Caco-2 (cell line): ENCODE results near the gene SHISA8. TPM values are rescaled to one million over a fixed set of nuclear protein-coding genes. Genes with fewer than 3 reads are reported as not detected.

Experiments used
- BruUV-seq: library from RNA; stranded (reverse); fragments of 400-500 nt; replicated peaks from 2 replicates; lab custom pipeline; 2021; lab: Mats Ljungman, UMichigan
- CTCF ChIA-PET: fragments of 300-600 bp; sonication (Branson Sonifier 250); formaldehyde crosslinking; loops from one replicate; lab custom pipeline; 2022; ENCODE audit warnings: antibody characterized with exemption; lab: Charles Lee
- POLR2A ChIA-PET: fragments of 300-600 bp; sonication (Branson Sonifier 250); formaldehyde crosslinking; loops from one replicate; lab custom pipeline; 2022; ENCODE audit warnings: antibody characterized with exemption; lab: Charles Lee
- DNase-seq, 2 experiments: peaks; one replicate each; pipeline versions ENCODE4 v3.0.0 to v3.0.0-alpha.2; 2020 to 2022
- H3K27me3 ChIP-seq: replicated peaks from 2 replicates; pipeline ENCODE4 v1.6.0; 2011; ENCODE audit warnings: low read length; ENCODE audit not compliant: control insufficient read depth, insufficient read depth
- H3K36me3 ChIP-seq: 2 replicates; pipeline ENCODE4 v1.5.1; 2011; ENCODE audit warnings: low read length; ENCODE audit not compliant: control insufficient read depth, insufficient read depth
- H3K4me1 ChIP-seq: fragments of 250-450 bp; sonication (Bioruptor Pico); 2 replicates; pipeline ENCODE4 v1.5.1; 2020; ENCODE audit warnings: mild to moderate bottlenecking
- H3K4me3 ChIP-seq: 2 replicates; pipeline ENCODE4 v1.5.1; 2011; ENCODE audit warnings: low read depth, mild to moderate bottlenecking, control low read depth, low read length
- H3K9me3 ChIP-seq: fragments of 250-450 bp; sonication (Bioruptor Pico); 2 replicates; pipeline ENCODE4 v1.5.1; 2020; ENCODE audit warnings: mild to moderate bottlenecking, moderate library complexity
- H3K27ac Mint-ChIP-seq: one replicate; pipeline ENCODE4 v1.8.0; 2022; ENCODE audit warnings: mixed read lengths; ENCODE audit not compliant: unreplicated experiment
- H3K27me3 Mint-ChIP-seq: one replicate; pipeline ENCODE4 v1.8.0; 2022; ENCODE audit warnings: mixed read lengths; ENCODE audit not compliant: insufficient read depth, unreplicated experiment
- H3K36me3 Mint-ChIP-seq: one replicate; pipeline ENCODE4 v1.8.0; 2022; ENCODE audit warnings: mild to moderate bottlenecking, mixed read lengths; ENCODE audit not compliant: insufficient read depth, unreplicated experiment
- H3K4me1 Mint-ChIP-seq: one replicate; pipeline ENCODE4 v1.8.0; 2022; ENCODE audit warnings: low read depth, mixed read lengths; ENCODE audit not compliant: unreplicated experiment
- H3K4me3 Mint-ChIP-seq: one replicate; pipeline ENCODE4 v1.8.0; 2022; ENCODE audit warnings: mild to moderate bottlenecking, moderate library complexity, mixed read lengths; ENCODE audit not compliant: unreplicated experiment
- H3K9me3 Mint-ChIP-seq: one replicate; pipeline ENCODE4 v1.8.0; 2022; ENCODE audit warnings: mixed read lengths; ENCODE audit not compliant: unreplicated experiment
- intact Hi-C: fragments of 100-400 bp; cut with micrococcal nuclease; formaldehyde crosslinking; loops from one replicate; pipeline ENCODE4 v1.10.0; 2022; ENCODE audit not compliant: unreplicated experiment
- total RNA-seq: library from RNA; stranded (reverse); gene quantifications from 2 replicates; pipeline ENCODE4 v1.2.3, GENCODE V29; 2022
- TF ChIP-seq, protein P1 (sequence below), 2 experiments: fragments of 200-600 bp in 1 of 2; IDR thresholded peaks; 1 replicate in 1 of 2; 2 replicates in 1 of 2; pipeline versions ENCODE4 v1.5.1 to v1.8.0; 2011 to 2022; ENCODE audit warnings: antibody characterized with exemption in 1 of 2, control low read depth in 1 of 2, inconsistent platforms in 1 of 2, low read depth in 1 of 2, low read length in 1 of 2, mild to moderate bottlenecking in 1 of 2, moderate library complexity in 1 of 2; ENCODE audit not compliant: insufficient read depth in 1 of 2, severe bottlenecking in 1 of 2, unreplicated experiment in 1 of 2

Gene SHISA8
- total RNA-seq, 1 experiment from 2014 or later, result 1.4 TPM

DNA sequence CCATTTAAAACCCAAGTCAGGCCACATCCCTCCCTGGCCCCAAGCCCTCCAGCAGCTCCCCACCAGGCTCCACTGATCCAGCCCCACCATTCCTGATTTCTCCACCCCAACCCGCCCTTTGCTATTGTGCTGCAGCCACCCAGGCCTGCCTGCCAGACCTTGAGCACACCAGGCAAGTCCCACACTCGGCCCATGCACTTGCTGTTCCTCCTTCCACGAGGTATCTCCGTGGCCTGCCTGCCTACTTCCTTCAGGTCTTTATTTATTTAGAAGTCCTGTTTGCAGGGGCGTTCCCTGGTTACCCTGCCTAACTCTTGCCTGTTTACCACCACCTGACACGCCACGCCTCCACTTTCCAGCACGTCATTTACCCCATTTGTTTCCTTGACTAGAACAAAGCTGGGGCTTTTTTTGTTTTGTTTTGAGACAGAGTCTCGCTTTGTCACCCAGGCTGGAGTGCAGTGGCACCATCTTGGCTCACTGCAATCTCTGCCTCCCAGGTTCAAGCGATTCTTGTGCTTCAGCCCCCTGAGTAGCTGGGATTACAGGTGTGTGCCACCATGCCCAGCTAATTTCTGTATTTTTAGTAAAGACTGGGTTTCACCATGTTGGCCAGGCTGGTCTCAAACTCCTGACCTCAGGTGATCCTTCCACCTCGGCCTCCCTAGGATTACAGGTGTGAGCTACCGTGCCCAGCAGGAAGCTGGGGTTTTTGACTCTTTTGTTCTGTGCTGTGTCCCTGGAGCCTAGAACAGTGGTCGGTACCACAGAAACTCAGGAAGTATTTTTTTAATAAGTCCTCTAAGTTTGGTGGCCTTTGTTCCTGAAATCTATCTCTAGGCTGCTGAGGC is 25.3 kb upstream of the SHISA8 start:
- H3K36me3 ChIP-seq, result no peaks in the 10 kb centered on the region; the same call in 1 of the 2 replicates
- H3K4me1 ChIP-seq, result no peaks in the 10 kb centered on the region
- Mint-ChIP-seq H3K4me1 (no peaks in the 10 kb centered on the region), H3K27ac (peak overlapping the region; percentile 82), H3K27me3 (no peaks in the 10 kb centered on the region), H3K4me3 (no peak overlapping the region), H3K36me3 (peaks cover 62% of the 10 kb centered on the region), H3K9me3 (no peaks in the 10 kb centered on the region)
- BruUV-seq, result no TSS peak
- ChIA-PET CTCF (interaction anchor here (0.7 to 2.5 kb wide), 8 partner anchors 14 to 243 kb away, joined by 3 to 27 read pairs (median 7); partner anchors contain the start of genes CCDC134 and SREBF2), POLR2A (interaction anchor here (0.6 kb wide), 2 partner anchors 14 to 924 kb away, joined by 3 to 6 read pairs; partner anchors contain the start of gene TNFRSF13C)
- no peak overlapping the region for H3K4me3 ChIP-seq
- TF ChIP-seq, protein P1, sequence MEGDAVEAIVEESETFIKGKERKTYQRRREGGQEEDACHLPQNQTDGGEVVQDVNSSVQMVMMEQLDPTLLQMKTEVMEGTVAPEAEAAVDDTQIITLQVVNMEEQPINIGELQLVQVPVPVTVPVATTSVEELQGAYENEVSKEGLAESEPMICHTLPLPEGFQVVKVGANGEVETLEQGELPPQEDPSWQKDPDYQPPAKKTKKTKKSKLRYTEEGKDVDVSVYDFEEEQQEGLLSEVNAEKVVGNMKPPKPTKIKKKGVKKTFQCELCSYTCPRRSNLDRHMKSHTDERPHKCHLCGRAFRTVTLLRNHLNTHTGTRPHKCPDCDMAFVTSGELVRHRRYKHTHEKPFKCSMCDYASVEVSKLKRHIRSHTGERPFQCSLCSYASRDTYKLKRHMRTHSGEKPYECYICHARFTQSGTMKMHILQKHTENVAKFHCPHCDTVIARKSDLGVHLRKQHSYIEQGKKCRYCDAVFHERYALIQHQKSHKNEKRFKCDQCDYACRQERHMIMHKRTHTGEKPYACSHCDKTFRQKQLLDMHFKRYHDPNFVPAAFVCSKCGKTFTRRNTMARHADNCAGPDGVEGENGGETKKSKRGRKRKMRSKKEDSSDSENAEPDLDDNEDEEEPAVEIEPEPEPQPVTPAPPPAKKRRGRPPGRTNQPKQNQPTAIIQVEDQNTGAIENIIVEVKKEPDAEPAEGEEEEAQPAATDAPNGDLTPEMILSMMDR (IDR thresholded peaks at IDR 0.05; ENCODE audit: insufficient read depth in 1 of 2, low read depth in 1 of 2, low read length in 1 of 2, severe bottlenecking in 1 of 2, unreplicated experiment in 1 of 2), result no peak
- H3K27me3 ChIP-seq, result no peaks in the 10 kb centered on the region
- H3K9me3 ChIP-seq, result no peaks in the 10 kb centered on the region
- peak; percentile 38 to 59 for DNase-seq
- intact Hi-C loops, result loop anchor here (2.0 kb wide), 1 partner anchor 117 kb away; no protein-coding TSS in a partner anchor

GRCh38 chr22:41936894-41937169 is 22.0 kb upstream of the SHISA8 start:
- no peaks in the 10 kb centered on the region; the same call in 1 of the 2 replicates for H3K36me3 ChIP-seq
- ChIA-PET POLR2A (no interaction called here), CTCF (no interaction called here)
- no TSS peak for BruUV-seq
- no peaks in the 10 kb centered on the region for H3K27me3 ChIP-seq
- H3K36me3 Mint-ChIP-seq, result peaks cover 65% of the 10 kb centered on the region
- H3K4me3 Mint-ChIP-seq, result no peak overlapping the region
- TF ChIP-seq, protein P1 (IDR thresholded peaks at IDR 0.05; ENCODE audit: insufficient read depth in 1 of 2, low read depth in 1 of 2, low read length in 1 of 2, severe bottlenecking in 1 of 2, unreplicated experiment in 1 of 2), result no peak
- no peak overlapping the region for H3K27ac Mint-ChIP-seq
- H3K4me1 Mint-ChIP-seq, result no peaks in the 10 kb centered on the region
- intact Hi-C loops, result no loop called here
- H3K4me3 ChIP-seq, result no peak overlapping the region
- H3K9me3 Mint-ChIP-seq, result no peaks in the 10 kb centered on the region
- no peak for DNase-seq
- H3K9me3 ChIP-seq, result no peaks in the 10 kb centered on the region
- H3K4me1 ChIP-seq, result no peaks in the 10 kb centered on the region
- no peaks in the 10 kb centered on the region for H3K27me3 Mint-ChIP-seq

DNA sequence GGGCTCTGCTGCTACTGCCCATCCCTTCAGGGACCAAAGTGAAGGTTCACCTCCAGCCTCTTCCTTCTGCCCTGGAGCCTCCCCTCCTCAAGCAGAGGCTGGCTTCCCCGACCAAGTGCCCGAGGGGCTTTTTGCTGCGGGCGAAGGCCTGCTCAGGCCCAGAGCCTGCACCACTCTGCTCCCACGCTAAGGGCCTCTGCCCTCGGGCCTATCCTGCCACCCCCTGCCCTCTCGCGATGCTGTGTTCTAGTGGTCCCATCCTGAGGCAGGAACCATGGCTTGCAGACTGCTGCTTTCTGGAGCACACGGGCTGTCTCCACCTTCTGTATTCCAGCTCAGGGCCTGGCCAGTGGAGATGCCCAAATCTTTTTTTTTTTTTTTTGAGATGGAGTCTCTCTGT is 20.6 kb upstream of the SHISA8 start:
- peaks cover 60% of the 10 kb centered on the region for H3K36me3 Mint-ChIP-seq
- ChIA-PET CTCF (interaction anchor here (1.4 kb wide), 1 partner anchor 10 kb away, joined by 5 read pairs; no protein-coding TSS in a partner anchor), POLR2A (no interaction called here)
- H3K4me1 Mint-ChIP-seq, result no peaks in the 10 kb centered on the region
- no peak overlapping the region for H3K4me3 ChIP-seq
- no peaks in the 10 kb centered on the region for H3K27me3 ChIP-seq
- intact Hi-C loops, result no loop called here
- H3K36me3 ChIP-seq, result no peaks in the 10 kb centered on the region
- H3K9me3 ChIP-seq, result no peaks in the 10 kb centered on the region
- no peak for DNase-seq
- no peaks in the 10 kb centered on the region for H3K27me3 Mint-ChIP-seq
- no peak overlapping the region for H3K4me3 Mint-ChIP-seq
- no peak overlapping the region for H3K27ac Mint-ChIP-seq
- H3K9me3 Mint-ChIP-seq, result no peaks in the 10 kb centered on the region
- TF ChIP-seq, protein P1 (IDR thresholded peaks at IDR 0.05; ENCODE audit: insufficient read depth in 1 of 2, low read depth in 1 of 2, low read length in 1 of 2, severe bottlenecking in 1 of 2, unreplicated experiment in 1 of 2), result no peak
- BruUV-seq, result no TSS peak
- no peaks in the 10 kb centered on the region for H3K4me1 ChIP-seq
